ENCODE data around the gene SLC22A15.

- TF ChIP-seq CTCF (conservative IDR thresholded peaks at IDR 0.05 in 1 of 2, IDR thresholded peaks at IDR 0.05 in 1 of 2; ENCODE audit: extremely low read depth in 1 of 2, insufficient read depth in 1 of 2, low read depth in 1 of 2, low read length in 2 of 2) (no peak), EZH2 (IDR thresholded peaks at IDR 0.05; ENCODE audit: borderline replicate concordance, low read length) (no peak)
These were observed 697 bp downstream of the SLC22A15 start for GRCh38 chr1:115976921-115977498.
